Hematopoietic multipotent progenitor cell treated with erythropoietin and hydrocortisone succinate and interleukin-3 and kit ligand, for 15 days (in vitro differentiated cells): ENCODE measurements around the gene ST8SIA2.
"Not testable (repeated sequence)": the region's sequence is repeated elsewhere in the genome, so short reads cannot be mapped to it uniquely, and the experiment has no call there.

Experiments used
- DNase-seq: peaks from one replicate; pipeline ENCODE4 v3.0.0-alpha.2; 2015; ENCODE audit warnings: low spot score

The ST8SIA2 gene

GRCh38 chr15:92443381-92443780, 49.7 kb downstream of the ST8SIA2 start:
- no peak for DNase-seq

GRCh38 chr15:92444631-92445030, 51.0 kb downstream of the ST8SIA2 start:
- DNase-seq: no peak

- DNase-seq: no peak
Observed at GRCh38 chr15:92448370-92448769, 54.7 kb downstream of the ST8SIA2 start.

GRCh38 chr15:92449476-92449875, 55.8 kb downstream of the ST8SIA2 start:
- DNase-seq: no peak

GRCh38 chr15:92451225-92451825, 57.6 kb downstream of the ST8SIA2 start:
- no peak for DNase-seq

GRCh38 chr15:92452143-92452542, 58.5 kb downstream of the ST8SIA2 start:
- DNase-seq: no peak

- no peak for DNase-seq
Observed at GRCh38 chr15:92453607-92454006, 59.9 kb downstream of the ST8SIA2 start.

GRCh38 chr15:92454555-92455105, 60.9 kb downstream of the ST8SIA2 start:
- no peak for DNase-seq

GRCh38 chr15:92455271-92455670, 61.6 kb downstream of the ST8SIA2 start:
- no peak for DNase-seq

- DNase-seq: no peak
Observed at GRCh38 chr15:92457471-92458041, 63.9 kb downstream of the ST8SIA2 start.

- no peak for DNase-seq
Observed at GRCh38 chr15:92460023-92460422, 66.3 kb downstream of the ST8SIA2 start.

GRCh38 chr15:92462424-92463125, 68.9 kb downstream of the ST8SIA2 start:
- DNase-seq: no peak

- no peak for DNase-seq
Observed at GRCh38 chr15:92463352-92463751, 69.7 kb downstream of the ST8SIA2 start.

- no peak for DNase-seq
Observed at GRCh38 chr15:92463826-92464225, 70.1 kb downstream of the ST8SIA2 start.

- DNase-seq: no peak
Observed at GRCh38 chr15:92466834-92467233, 73.2 kb downstream of the ST8SIA2 start.

- DNase-seq: no peak
Observed at GRCh38 chr15:92467245-92467644, 73.6 kb downstream of the ST8SIA2 start.

- DNase-seq: no peak
Observed at GRCh38 chr15:92468991-92469390, 75.3 kb downstream of the ST8SIA2 start.

- DNase-seq: no peak
Observed at GRCh38 chr15:92471288-92471687, 77.6 kb downstream of the ST8SIA2 start.

GRCh38 chr15:92473756-92474155, 80.1 kb downstream of the ST8SIA2 start:
- DNase-seq: no peak

- DNase-seq: not testable (repeated sequence)
Observed at GRCh38 chr15:92479730-92480129, 86.0 kb downstream of the ST8SIA2 start.

- no peak for DNase-seq
Observed at GRCh38 chr15:92480361-92480760, 86.7 kb downstream of the ST8SIA2 start.

- DNase-seq: no peak
Observed at GRCh38 chr15:92485441-92485840, 91.8 kb downstream of the ST8SIA2 start.

- DNase-seq: no peak
Observed at GRCh38 chr15:92492551-92493115, 99.0 kb downstream of the ST8SIA2 start.
